ENCODE measurements around the gene BGLAP. TPM values are rescaled to one million over a fixed set of nuclear protein-coding genes. Genes with fewer than 3 reads are reported as not detected.

BGLAP gene
- total RNA-seq, 3 donors from 2014 or later (not counting 1 experiment from before 2014, with no cell fraction given): 0.45 to 1.6 (median 1.1) TPM

DNA sequence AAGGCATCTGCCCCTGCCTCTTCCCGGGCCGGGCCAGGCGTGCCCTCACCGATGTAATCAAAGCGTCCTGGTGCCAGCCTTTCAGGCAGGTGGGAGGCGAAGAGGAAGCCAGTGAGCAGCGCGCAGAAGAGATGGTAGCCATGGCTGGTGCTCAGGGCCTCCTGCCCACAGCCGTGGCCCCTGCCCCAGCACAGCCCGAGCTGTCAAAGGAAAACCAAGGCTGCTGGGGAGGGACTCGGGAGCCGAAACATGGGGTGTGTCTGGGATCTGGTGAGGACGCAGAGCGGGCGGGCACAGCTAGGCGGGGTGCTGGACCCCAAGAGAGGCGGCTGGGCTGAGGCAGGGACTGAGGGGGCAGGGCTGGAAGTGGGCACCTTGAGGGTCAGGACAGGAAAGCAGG lies 2.7 kb downstream of the BGLAP start:
- no peaks in the 10 kb centered on the region for H3K27me3 Mint-ChIP-seq (ENCODE audit: low read depth in 2 of 2)
- peak overlapping the region; percentile 91 for H3K4me3 Mint-ChIP-seq
- H3K9me3 Mint-ChIP-seq: no peaks in the 10 kb centered on the region
- H3K4me1 Mint-ChIP-seq: peaks cover 0 to 18% of the 10 kb centered on the region in 2 donors
- Histone ChIP-seq H3K36me3 (ENCODE audit: control insufficient read depth, insufficient read depth, low read length) (peaks cover 6% of the 10 kb centered on the region), H3K27me3 (ENCODE audit: control insufficient read depth, insufficient read depth, low read length) (no peaks in the 10 kb centered on the region), H3K4me3 (ENCODE audit: low read length) (no peak overlapping the region), H3K9me3 (ENCODE audit: control insufficient read depth, insufficient read depth, low read length) (no peaks in the 10 kb centered on the region), H3K4me1 (ENCODE audit: control insufficient read depth, insufficient read depth, low read length) (peaks cover 22% of the 10 kb centered on the region), H3K27ac (ENCODE audit: low read length) (no peak overlapping the region)
- peaks cover 5% of the 10 kb centered on the region for H3K36me3 Mint-ChIP-seq
- TF ChIP-seq CTCF (IDR thresholded peaks at IDR 0.05): no peak
- intact Hi-C loops (cut with micrococcal nuclease): no loop called here
- ATAC-seq (no peak), DNase-seq (no peak)
- peak overlapping the region in 1 of 2 donors; percentile 83 for H3K27ac Mint-ChIP-seq
- 96% methylated on average over 17 of the region's 17 CpGs for WGBS (ENCODE audit: insufficient coverage)

DNA sequence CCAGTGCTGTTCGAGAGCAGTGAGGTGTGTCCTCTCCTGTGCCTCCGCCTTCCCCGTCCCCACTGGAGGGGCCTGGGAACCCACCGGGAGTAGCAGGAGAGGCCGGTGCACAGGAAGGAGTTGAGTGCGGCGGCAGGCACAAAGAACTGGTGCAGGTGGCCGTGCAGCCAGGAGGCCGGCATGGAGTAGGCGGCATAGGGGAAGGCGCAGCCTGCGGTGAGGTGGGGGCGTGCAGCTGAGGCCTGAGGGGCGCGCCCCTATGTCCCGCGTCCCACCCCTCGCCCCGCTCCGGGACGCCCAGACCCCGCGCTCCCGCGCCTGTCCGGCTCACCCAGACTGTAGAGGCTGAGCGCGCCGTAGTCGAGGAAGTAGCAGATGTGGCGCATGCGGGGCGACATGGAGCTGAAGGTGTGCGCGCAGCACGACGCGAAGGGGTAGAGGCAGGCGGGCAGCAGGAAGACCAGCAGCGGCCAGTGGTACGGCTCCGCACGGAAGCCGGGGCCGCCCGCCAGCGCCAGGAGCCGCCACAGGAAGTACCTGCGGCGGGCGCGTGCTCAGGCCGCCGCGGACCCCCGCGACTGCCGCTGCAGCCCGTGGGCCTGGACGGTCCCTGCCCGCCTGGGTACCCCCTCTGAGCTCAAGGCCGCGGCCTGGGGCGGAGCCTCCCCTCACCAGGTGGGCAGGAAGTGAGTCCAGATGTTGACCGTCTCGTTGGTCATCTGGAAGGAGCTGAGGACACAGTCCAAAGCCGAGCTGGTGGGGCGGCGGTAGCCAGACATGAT lies 3.7 kb downstream of the BGLAP start:
- Mint-ChIP-seq H3K4me3 (peak overlapping the region; percentile 91), H3K36me3 (no peaks in the 10 kb centered on the region), H3K27me3 (ENCODE audit: low read depth in 2 of 2) (no peaks in the 10 kb centered on the region), H3K9me3 (no peaks in the 10 kb centered on the region), H3K4me1 (peaks cover 0 to 23% of the 10 kb centered on the region in 2 donors), H3K27ac (peak overlapping the region; percentile 29 to 83)
- TF ChIP-seq CTCF (IDR thresholded peaks at IDR 0.05): no peak
- Histone ChIP-seq H3K4me1 (ENCODE audit: control insufficient read depth, insufficient read depth, low read length) (peaks cover 22% of the 10 kb centered on the region), H3K36me3 (ENCODE audit: control insufficient read depth, insufficient read depth, low read length) (peaks cover 12% of the 10 kb centered on the region), H3K9me3 (ENCODE audit: control insufficient read depth, insufficient read depth, low read length) (no peaks in the 10 kb centered on the region), H3K27me3 (ENCODE audit: control insufficient read depth, insufficient read depth, low read length) (no peaks in the 10 kb centered on the region), H3K4me3 (ENCODE audit: low read length) (peak overlapping the region; percentile 33), H3K27ac (ENCODE audit: low read length) (no peak overlapping the region)
- WGBS (ENCODE audit: insufficient coverage): 4% methylated on average over 69 of the region's 69 CpGs
- ATAC-seq (peak; percentile 69 to 78 (median 74)), DNase-seq (peak; percentile 28 to 65)
- intact Hi-C loops (cut with micrococcal nuclease): no loop called here

DNA sequence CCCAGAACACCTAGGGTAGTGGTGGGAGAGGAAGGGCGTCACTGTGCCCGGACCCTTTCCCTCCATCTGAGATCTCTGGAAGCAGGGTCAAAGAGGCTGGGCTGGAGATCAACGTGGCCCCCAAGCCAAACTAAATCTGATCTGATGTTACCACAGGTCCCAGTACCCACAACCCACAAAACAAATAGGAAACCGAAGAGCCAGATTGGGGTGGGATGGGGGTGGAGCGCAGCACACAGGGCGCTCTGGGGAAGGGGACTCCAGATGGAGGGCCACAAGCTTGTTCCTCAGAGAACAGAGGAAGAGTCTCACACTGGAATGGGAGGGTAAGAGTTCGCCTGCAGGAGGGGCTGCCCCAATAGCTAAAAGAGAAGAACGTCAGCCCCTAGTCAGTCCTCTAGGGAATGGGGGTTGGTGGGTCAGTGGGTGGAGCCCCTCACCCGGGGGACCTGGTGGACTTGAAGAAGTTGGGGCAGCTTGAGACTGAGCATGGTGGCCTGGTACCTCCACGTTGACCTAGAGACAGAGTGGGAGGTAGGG lies 4.3 kb downstream of the BGLAP start:
- WGBS (ENCODE audit: insufficient coverage): 47% methylated on average over 10 of the region's 10 CpGs
- Histone ChIP-seq H3K27ac (ENCODE audit: low read length) (no peak overlapping the region), H3K4me3 (ENCODE audit: low read length) (peak overlapping the region; percentile 33), H3K9me3 (ENCODE audit: control insufficient read depth, insufficient read depth, low read length) (no peaks in the 10 kb centered on the region), H3K27me3 (ENCODE audit: control insufficient read depth, insufficient read depth, low read length) (no peaks in the 10 kb centered on the region), H3K36me3 (ENCODE audit: control insufficient read depth, insufficient read depth, low read length) (peaks cover 19% of the 10 kb centered on the region), H3K4me1 (ENCODE audit: control insufficient read depth, insufficient read depth, low read length) (peaks cover 22% of the 10 kb centered on the region)
- no peaks in the 10 kb centered on the region for H3K36me3 Mint-ChIP-seq
- DNase-seq: no peak
- H3K9me3 Mint-ChIP-seq: no peaks in the 10 kb centered on the region
- intact Hi-C loops (cut with micrococcal nuclease): no loop called here
- H3K27ac Mint-ChIP-seq: peak overlapping the region in 1 of 2 donors; percentile 83
- H3K27me3 Mint-ChIP-seq (ENCODE audit: low read depth in 2 of 2): no peaks in the 10 kb centered on the region
- ATAC-seq: no peak
- peak overlapping the region; percentile 40 for H3K4me3 Mint-ChIP-seq
- no peak for TF ChIP-seq CTCF (IDR thresholded peaks at IDR 0.05)
- H3K4me1 Mint-ChIP-seq: peaks cover 0 to 24% of the 10 kb centered on the region in 2 donors
